B cell (primary cell): ENCODE measurements around the gene BABAM1.

Experiments used
- CTCF ChIP-seq: fragments of 200-600 bp; IDR thresholded peaks from one replicate; pipeline ENCODE4 v1.8.0; 2022; ENCODE audit warnings: antibody characterized with exemption, mild to moderate bottlenecking
- EZH2 ChIP-seq: IDR thresholded peaks from 2 replicates; pipeline ENCODE4 v1.6.1; 2012; ENCODE audit warnings: borderline replicate concordance, low read depth, mild to moderate bottlenecking, moderate library complexity, low read length; ENCODE audit not compliant: insufficient read depth, poor library complexity, severe bottlenecking

DNA sequence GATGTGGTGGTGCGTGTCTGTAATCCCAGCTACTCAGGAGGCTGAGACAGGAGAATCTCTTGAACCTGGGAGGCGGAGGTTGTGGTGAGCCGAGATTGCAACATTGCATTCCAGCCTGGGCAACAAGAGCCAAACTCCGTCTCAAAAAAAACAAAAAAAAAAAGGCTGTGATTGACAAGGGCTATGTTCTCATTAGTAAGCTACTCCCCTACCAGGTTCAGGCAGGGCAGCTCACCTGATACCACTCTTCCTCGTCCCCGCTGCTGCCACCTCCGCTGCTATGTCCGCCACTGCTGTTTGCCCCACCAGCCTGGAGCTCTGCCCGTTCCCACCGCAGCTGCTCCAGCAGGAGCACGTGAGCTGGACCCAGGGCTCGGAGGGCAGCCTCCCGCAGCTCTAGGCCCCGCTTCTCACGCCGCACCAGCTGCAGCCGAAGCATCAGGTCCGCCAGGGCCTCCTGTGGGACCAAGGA, 12.1 kb upstream of the BABAM1 start:
- no peak for TF ChIP-seq CTCF
- no peak for TF ChIP-seq EZH2
